Endothelial cell of umbilical vein (primary cell): ENCODE measurements around the gene IL5RA. TPM values are rescaled to one million over a fixed set of nuclear protein-coding genes. Genes with fewer than 3 reads are reported as not detected.

Source experiments
- BruUV-seq: library from RNA; stranded (reverse); fragments of 400-500 nt; replicated peaks from 2 replicates; lab custom pipeline; 2021; lab: Mats Ljungman, UMichigan
- CTCF ChIA-PET: fragments of 300-600, 350-600 bp; sonication (Branson Sonifier 250); formaldehyde crosslinking; loops from one replicate; lab custom pipeline; 2021; ENCODE audit warnings: antibody characterized with exemption, inconsistent platforms; lab: Charles Lee
- POLR2A ChIA-PET: fragments of 300-600, 350-600 bp; sonication (Branson Sonifier 250); formaldehyde crosslinking; loops from one replicate; lab custom pipeline; 2021; ENCODE audit warnings: antibody characterized with exemption, inconsistent platforms; lab: Charles Lee
- DNase-seq: peaks from one replicate; pipeline ENCODE4 v3.0.0-alpha.2; 2011; ENCODE audit warnings: low read depth, low spot score
- FAIRE-seq: peaks from 2 replicates; lab custom pipeline; 2011; peaks lifted over from hg19 to GRCh38; lab: Jason Lieb, UNC
- H2AFZ ChIP-seq: 2 replicates; pipeline ENCODE4 v1.6.0; 2012; ENCODE audit warnings: low read depth, low read length, control low read depth, inconsistent platforms
- H3K27ac ChIP-seq: 2 replicates; pipeline ENCODE4 v1.5.1; 2011; ENCODE audit warnings: low read depth, mild to moderate bottlenecking, control low read depth, low read length, moderate library complexity; ENCODE audit not compliant: insufficient read depth
- H3K27me3 ChIP-seq, 2 experiments: 2 replicates each; pipeline versions ENCODE4 v1.6.0 to v1.6.1; 2011; ENCODE audit warnings: low read length in 2 of 2, mixed read lengths in 1 of 2; ENCODE audit not compliant: control insufficient read depth in 2 of 2, insufficient read depth in 2 of 2
- H3K36me3 ChIP-seq, 2 experiments: 2 replicates in 1 of 2; 3 replicates in 1 of 2; pipeline ENCODE4 v1.5.1; 2011; ENCODE audit warnings: low read length in 2 of 2, mild to moderate bottlenecking in 1 of 2, moderate library complexity in 1 of 2; ENCODE audit not compliant: control insufficient read depth in 2 of 2, insufficient read depth in 2 of 2; ENCODE audit errors: extremely low read depth in 1 of 2
- H3K4me1 ChIP-seq: 3 replicates; pipeline ENCODE4 v1.5.1; 2011; ENCODE audit warnings: mild to moderate bottlenecking, low read length; ENCODE audit not compliant: control insufficient read depth, insufficient read depth; ENCODE audit errors: extremely low read depth
- H3K4me2 ChIP-seq: 2 replicates; pipeline ENCODE4 v1.6.1; 2011; ENCODE audit warnings: low read length, control low read depth, mixed read lengths; ENCODE audit not compliant: insufficient read depth
- H3K4me3 ChIP-seq, 3 experiments: fragments of 200-600 bp in 1 of 3; sonication (generic), shearing (Covaris generic) in 1 of 3; replicated peaks in 1 of 3; 2 replicates each; pipeline ENCODE4 v1.5.1; 2011 to 2016; ENCODE audit warnings: control low read depth in 3 of 3, low read length in 3 of 3, mild to moderate bottlenecking in 2 of 3, inconsistent platforms in 1 of 3, low read depth in 1 of 3, moderate library complexity in 1 of 3; ENCODE audit not compliant: insufficient read depth in 1 of 3
- H3K79me2 ChIP-seq: 2 replicates; pipeline ENCODE4 v1.6.0; 2012; ENCODE audit warnings: low read length, inconsistent platforms; ENCODE audit not compliant: control insufficient read depth, insufficient read depth
- H3K9ac ChIP-seq: replicated peaks from 2 replicates; pipeline ENCODE3; 2011; ENCODE audit warnings: low read length, control low read depth; ENCODE audit not compliant: insufficient read depth; ENCODE audit errors: extremely low read depth
- H3K9me1 ChIP-seq: replicated peaks from 3 replicates; pipeline ENCODE4 v1.6.0; 2011; ENCODE audit warnings: mild to moderate bottlenecking, low read length; ENCODE audit not compliant: control insufficient read depth, insufficient read depth; ENCODE audit errors: extremely low read depth
- H3K9me3 ChIP-seq: replicated peaks from 2 replicates; pipeline ENCODE4 v1.5.1; 2012; ENCODE audit warnings: low read length, inconsistent platforms; ENCODE audit not compliant: control insufficient read depth, insufficient read depth
- H4K20me1 ChIP-seq: replicated peaks from 2 replicates; pipeline ENCODE3; 2011; ENCODE audit warnings: mild to moderate bottlenecking, low read length; ENCODE audit not compliant: control insufficient read depth, insufficient read depth; ENCODE audit errors: extremely low read depth
- CTCF ChIP-seq, 2 donors: IDR thresholded peaks; 1 replicate in 1 of 2; 2 replicates in 1 of 2; pipeline ENCODE4 v1.5.1; 2011; ENCODE audit warnings: low read length in 2 of 2, mild to moderate bottlenecking in 2 of 2, moderate library complexity in 2 of 2, control low read depth in 1 of 2, inconsistent platforms in 1 of 2, low read depth in 1 of 2; ENCODE audit not compliant: insufficient read depth in 1 of 2; ENCODE audit errors: extremely low read depth in 1 of 2
- EZH2 ChIP-seq: IDR thresholded peaks from 2 replicates; pipeline ENCODE4 v1.6.1; 2012; ENCODE audit warnings: borderline replicate concordance, low read depth, mild to moderate bottlenecking, moderate library complexity, low read length, inconsistent platforms; ENCODE audit not compliant: severe bottlenecking
- FOS ChIP-seq: IDR thresholded peaks from 2 replicates; pipeline ENCODE4 v1.6.1; 2011; ENCODE audit warnings: mild to moderate bottlenecking, low read length, moderate library complexity, borderline replicate concordance; ENCODE audit not compliant: insufficient read depth
- GATA2 ChIP-seq: IDR thresholded peaks from 2 replicates; pipeline ENCODE4 v1.7.0; 2011; ENCODE audit warnings: low read depth, mild to moderate bottlenecking, moderate library complexity, mixed read lengths, low read length; ENCODE audit not compliant: insufficient read length, insufficient read depth
- JUN ChIP-seq: IDR thresholded peaks from 2 replicates; pipeline ENCODE4 v1.6.1; 2011; ENCODE audit warnings: borderline replicate concordance, low read depth; ENCODE audit not compliant: insufficient read length, insufficient read depth
- MAX ChIP-seq: IDR thresholded peaks from 2 replicates; pipeline ENCODE4 v1.6.1; 2011; ENCODE audit not compliant: insufficient read depth, insufficient read length
- MYC ChIP-seq: IDR thresholded peaks from one replicate; pipeline ENCODE4 v1.6.1; 2011; ENCODE audit warnings: mild to moderate bottlenecking, low read depth, low read length
- POLR2A ChIP-seq: IDR thresholded peaks from 2 replicates; pipeline ENCODE4 v1.6.1; 2012; ENCODE audit warnings: low read depth, mild to moderate bottlenecking, control low read depth, low read length
- POLR2AphosphoS5 ChIP-seq: IDR thresholded peaks from 2 replicates; pipeline ENCODE4 v1.6.1; 2012; ENCODE audit warnings: low read depth, mild to moderate bottlenecking, control low read depth, low read length, moderate library complexity; ENCODE audit not compliant: insufficient read depth
- dilution Hi-C: fragments of 300-500 bp; cut with MboI; formaldehyde crosslinking; loops from one replicate; pipeline ENCODE4 v1.15.0; 2019; ENCODE audit warnings: low sequenced_read_pairs; ENCODE audit not compliant: extremely low pct_ligation_motif_present
- intact Hi-C: fragments of 100-400 bp; cut with micrococcal nuclease; formaldehyde crosslinking; loops from one replicate; pipeline ENCODE4 v1.10.0; 2022
- polyA plus RNA-seq, 4 experiments: library from polyadenylated mRNA; depleted of rRNA in 3 of 4; stranded (reverse) in 3 of 4; unstranded in 1 of 4; fragments of >200 nt; gene quantifications; 2 replicates each; pipeline versions ENCODE4 v1.2.1 to v1.2.3, GENCODE V29; 2011 to 2012; ENCODE audit warnings: missing spikeins in 1 of 4
- total RNA-seq: library from RNA; stranded (reverse); gene quantifications from 2 replicates; pipeline ENCODE4 v1.2.3, GENCODE V29; 2021

The IL5RA gene
- total and polyA plus RNA-seq, 2 donors (not counting 3 experiments of a cell fraction or from before 2014, with no cell fraction given), result not detected

- H3K4me1 ChIP-seq, result no peaks in the 10 kb centered on the region
- FAIRE-seq (no peak), DNase-seq (no peak)
- ChIA-PET CTCF (no interaction called here), POLR2A (no interaction called here)
- no peaks in the 10 kb centered on the region for H3K36me3 ChIP-seq
- intact Hi-C loops, result no loop called here
- no peak overlapping the region for H3K27ac ChIP-seq
- H4K20me1 ChIP-seq, result no peaks in the 10 kb centered on the region
- H3K9me1 ChIP-seq, result no peaks in the 10 kb centered on the region
- no peak overlapping the region for H2AFZ ChIP-seq
- dilution Hi-C loops, result no loop called here
- no peaks in the 10 kb centered on the region for H3K79me2 ChIP-seq
- no peak overlapping the region for H3K9ac ChIP-seq
- no peaks in the 10 kb centered on the region for H3K9me3 ChIP-seq
- no peak overlapping the region for H3K4me3 ChIP-seq
- no peak overlapping the region for H3K4me2 ChIP-seq
- TF ChIP-seq CTCF (IDR thresholded peaks at IDR 0.05; ENCODE audit: extremely low read depth in 1 of 2, insufficient read depth in 1 of 2, low read depth in 1 of 2, low read length in 2 of 2), result no peak
- no peak for TF ChIP-seq GATA2
- no peak for TF ChIP-seq POLR2AphosphoS5
- TF ChIP-seq EZH2, result no peak
- TF ChIP-seq FOS, result no peak
- TF ChIP-seq POLR2A, result no peak
- no peak for TF ChIP-seq MAX
- no peak for TF ChIP-seq MYC
- no peak for TF ChIP-seq JUN
- no peaks in the 10 kb centered on the region for H3K27me3 ChIP-seq
- no TSS peak for BruUV-seq
These were observed 78.8 kb downstream of the IL5RA start for GRCh38 chr3:3031326-3031725.
